ENCODE measurements around the gene BPGM.

- no peak for TF ChIP-seq CTCF (tag by site-specific recombination; IDR thresholded peaks at IDR 0.05)
- TF ChIP-seq ZNF362 (tag by site-specific recombination; IDR thresholded peaks at IDR 0.05) = no peak
- no peak for TF ChIP-seq ZNF280D (tag by site-specific recombination; IDR thresholded peaks at IDR 0.05)
These were observed 18.9 kb upstream of the BPGM start for GRCh38 chr7:134627775-134628153.

All from HEK293 (cell line).